Naive thymus-derived CD8-positive, alpha-beta T cell (primary cell): ENCODE results near the gene GIN1. TPM values are rescaled to one million over a fixed set of nuclear protein-coding genes. Genes with fewer than 3 reads are reported as not detected.
"Not testable (repeated sequence)": the region's sequence is repeated elsewhere in the genome, so short reads cannot be mapped to it uniquely, and the experiment has no call there.

Experiments
- ATAC-seq, 2 donors: fragments of 150-1000 bp; cut with Tn5 transposase in 1 of 2; sonication (Bioruptor Pico), chemical (Tn5 transposase) in 1 of 2; 1 replicate in 1 of 2; 2 replicates in 1 of 2; pipeline ENCODE4 v1.10.0; 2021; ENCODE audit warnings: mild to moderate bottlenecking in 2 of 2, moderate library complexity in 2 of 2
- POLR2A ChIA-PET: fragments of 350-600 bp; sonication (Branson Sonifier 250); formaldehyde crosslinking; loops from one replicate; lab custom pipeline; 2021; ENCODE audit warnings: antibody characterized with exemption; lab: Charles Lee
- DNase-seq, 10 donors: peaks; one replicate each; pipeline versions ENCODE4 v3.0.0 to v3.0.0-alpha.2; 2020 to 2022
- H3K27ac Mint-ChIP-seq, 10 donors: one replicate each; pipeline ENCODE4 v1.8.0; 2020 to 2022; ENCODE audit warnings: mild to moderate bottlenecking in 10 of 10, mixed read lengths in 10 of 10, moderate library complexity in 4 of 10, inconsistent platforms in 1 of 10
- H3K27me3 Mint-ChIP-seq, 5 donors: one replicate each; pipeline ENCODE4 v1.8.0; 2021 to 2022; ENCODE audit warnings: mixed read lengths in 5 of 5
- H3K36me3 Mint-ChIP-seq, 3 donors: one replicate each; pipeline ENCODE4 v1.8.0; 2020 to 2022; ENCODE audit warnings: mixed read lengths in 3 of 3, mild to moderate bottlenecking in 2 of 3, inconsistent platforms in 1 of 3
- H3K4me1 Mint-ChIP-seq, 4 donors: one replicate each; pipeline ENCODE4 v1.8.0; 2021 to 2022; ENCODE audit warnings: mixed read lengths in 4 of 4
- H3K4me3 Mint-ChIP-seq, 10 donors: one replicate each; pipeline ENCODE4 v1.8.0; 2020 to 2022; ENCODE audit warnings: mild to moderate bottlenecking in 10 of 10, mixed read lengths in 10 of 10, moderate library complexity in 6 of 10, inconsistent platforms in 1 of 10
- H3K9me3 Mint-ChIP-seq, 9 donors: one replicate each; pipeline ENCODE4 v1.8.0; 2020 to 2022; ENCODE audit warnings: mixed read lengths in 9 of 9, mild to moderate bottlenecking in 3 of 9, inconsistent platforms in 1 of 9, moderate library complexity in 1 of 9
- polyA plus RNA-seq, 3 donors: library from polyadenylated mRNA; unstranded; fragments of 300-500 nt; fragmentation: Illumina TruSeq; gene quantifications; one replicate each; pipeline ENCODE4 v1.2.3, GENCODE V29; 2021
- total RNA-seq, 8 experiments: library from RNA in 2 of 8; stranded (reverse) in 2 of 8; gene quantifications; one replicate each; pipeline ENCODE4 v1.2.3 and lab custom pipeline; 2021 to 2026

GIN1 gene, protein sequence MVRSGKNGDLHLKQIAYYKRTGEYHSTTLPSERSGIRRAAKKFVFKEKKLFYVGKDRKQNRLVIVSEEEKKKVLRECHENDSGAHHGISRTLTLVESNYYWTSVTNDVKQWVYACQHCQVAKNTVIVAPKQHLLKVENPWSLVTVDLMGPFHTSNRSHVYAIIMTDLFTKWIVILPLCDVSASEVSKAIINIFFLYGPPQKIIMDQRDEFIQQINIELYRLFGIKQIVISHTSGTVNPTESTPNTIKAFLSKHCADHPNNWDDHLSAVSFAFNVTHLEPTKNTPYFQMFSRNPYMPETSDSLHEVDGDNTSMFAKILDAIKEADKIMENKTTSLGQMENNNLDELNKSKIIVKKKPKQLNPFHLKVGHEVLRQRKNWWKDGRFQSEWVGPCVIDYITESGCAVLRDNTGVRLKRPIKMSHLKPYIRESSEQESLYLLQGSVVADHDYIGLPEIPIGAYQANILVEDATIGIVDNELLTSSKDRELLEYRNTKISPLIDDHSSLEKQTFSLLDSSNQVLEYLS
- total RNA-seq, result 10 to 100 TPM; 14.6 to 17.4 TPM
- polyA plus RNA-seq, result 1 to 10 TPM; 6.5 to 9.5 (median 8.1) TPM
- 4.9 to 21.1 (median 10.2) reads per million in 6 experiments for total RNA-seq (lab: John Stamatoyannopoulos, UW)

DNA sequence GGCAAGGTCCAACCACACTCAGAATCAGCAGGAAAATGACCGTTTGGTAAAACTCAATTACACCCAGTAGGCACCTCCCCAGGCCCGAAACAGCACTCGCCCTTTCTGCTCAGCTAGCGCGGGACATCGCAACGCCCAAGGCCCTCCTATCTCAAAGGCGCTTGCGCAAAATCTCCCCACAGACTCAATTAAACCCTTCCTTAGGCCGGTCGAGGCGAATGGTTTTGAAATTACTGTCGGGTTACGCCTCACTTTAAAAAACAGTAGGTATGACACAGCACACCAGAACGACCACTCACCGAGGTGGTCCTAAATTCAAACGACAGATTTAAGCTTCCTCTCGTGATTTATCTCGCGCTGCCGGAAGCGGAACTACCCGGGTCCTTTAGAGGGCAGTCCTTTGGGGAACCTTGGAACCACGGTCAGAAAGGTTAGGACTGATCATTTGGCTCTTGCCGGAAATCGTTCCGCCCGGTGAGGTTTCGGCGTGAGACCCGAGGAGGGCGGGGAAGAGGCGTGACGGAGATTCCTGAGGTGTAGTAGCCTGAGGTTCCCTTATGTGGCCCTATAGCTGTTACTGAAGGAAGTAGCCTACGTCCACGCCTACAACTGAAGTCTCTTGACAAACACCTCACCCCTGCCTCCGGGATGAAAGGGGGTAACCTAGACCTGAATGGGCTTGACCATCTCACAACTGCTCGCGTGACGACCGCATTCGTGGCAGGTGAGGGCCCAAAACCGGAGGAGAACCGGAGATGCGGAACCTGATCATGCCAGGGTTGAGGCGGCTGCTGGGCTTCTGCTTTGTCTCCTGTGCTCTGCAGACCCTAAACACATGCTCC is at the start of gene GIN1, which contains the start of gene PPIP5K2:
GIN1 (minus strand) TSS at position 374 of the 842 bp plus-strand sequence. CDS start 11,431 bp downstream, outside the sequence.
PPIP5K2 (plus strand) TSS at position 537 of the 842 bp plus-strand sequence. CDS start 9,289 bp downstream, outside the sequence.
- POLR2A ChIA-PET, result interaction anchor here (0.6 to 2.4 kb wide), 10 partner anchors 8 to 442 kb away, joined by 3 to 22 read pairs (median 6); partner anchors contain the start of genes MACIR, NUDT12 and PAM
- H3K9me3 Mint-ChIP-seq, result no peaks in the 10 kb centered on the region

DNA sequence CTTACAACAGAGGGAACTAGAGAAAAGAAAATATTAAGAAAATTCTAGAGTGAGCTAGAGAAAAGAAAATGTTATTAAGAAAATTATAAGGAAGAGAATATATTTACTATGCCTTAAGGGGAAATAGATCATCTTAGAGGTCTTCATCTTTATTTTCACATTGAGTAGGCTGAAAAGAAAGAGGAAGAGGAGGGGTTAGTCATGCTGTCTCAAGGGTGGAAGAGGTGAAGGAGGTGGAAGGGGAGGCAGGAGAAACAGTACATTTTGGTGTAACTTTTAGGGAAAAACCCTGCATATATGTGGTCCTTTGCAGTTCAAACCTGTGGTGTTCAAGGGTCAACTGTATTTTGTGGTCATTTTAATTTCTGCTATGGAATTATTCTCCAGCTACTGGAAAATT is 46.8 kb upstream of the GIN1 start:
- Mint-ChIP-seq H3K4me3 (no peak overlapping the region), H3K27ac (no peak overlapping the region), H3K9me3 (no peaks in the 10 kb centered on the region), H3K4me1 (peaks cover 0 to 1% (median 0%) of the 10 kb centered on the region in 4 donors), H3K36me3 (peaks cover 0 to 56% (median 32%) of the 10 kb centered on the region in 3 donors), H3K27me3 (no peaks in the 10 kb centered on the region)
- POLR2A ChIA-PET, result no interaction called here
- DNase-seq (no peak), ATAC-seq (no peak)

More for the DNA sequence above, at the start of gene GIN1, which contains the start of gene PPIP5K2:
- Mint-ChIP-seq H3K4me3 (peak within 1 kb of the TSS; percentile 91 to 100 (median 98)), H3K4me1 (peaks cover 22 to 62% (median 54%) of the 10 kb centered on the region in 4 donors), H3K36me3 (peaks cover 0 to 17% (median 4%) of the 10 kb centered on the region in 3 donors), H3K27me3 (no peaks in the 10 kb centered on the region), H3K27ac (peak within 1 kb of the TSS; percentile 93 to 100 (median 99))
- ATAC-seq (peak; percentile 89 to 92), DNase-seq (peak; percentile 82 to 99 (median 96))

DNA sequence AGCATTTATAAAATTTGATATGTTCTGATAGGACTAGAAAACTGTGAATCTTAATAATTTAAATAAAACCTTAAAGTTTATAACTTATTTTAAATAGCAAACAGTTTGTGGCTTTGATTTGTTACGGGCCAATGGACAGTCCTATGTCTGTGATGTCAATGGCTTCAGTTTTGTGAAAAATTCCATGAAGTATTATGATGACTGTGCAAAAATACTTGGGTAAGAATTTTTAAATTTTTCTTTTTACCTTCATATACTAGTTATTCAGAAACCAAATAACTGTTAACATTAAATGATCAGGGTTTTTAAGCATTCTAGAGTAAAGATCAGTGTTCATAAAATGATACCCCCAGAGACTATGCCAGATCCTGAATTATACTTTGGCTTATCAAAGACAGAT is 31.2 kb upstream of the GIN1 start:
- ATAC-seq (no peak), DNase-seq (no peak)
- POLR2A ChIA-PET, result no interaction called here
- Mint-ChIP-seq H3K9me3 (no peaks in the 10 kb centered on the region), H3K4me3 (no peak overlapping the region), H3K27me3 (no peaks in the 10 kb centered on the region), H3K4me1 (no peaks in the 10 kb centered on the region), H3K36me3 (peaks cover 0 to 80% (median 21%) of the 10 kb centered on the region in 3 donors), H3K27ac (no peak overlapping the region)

DNA sequence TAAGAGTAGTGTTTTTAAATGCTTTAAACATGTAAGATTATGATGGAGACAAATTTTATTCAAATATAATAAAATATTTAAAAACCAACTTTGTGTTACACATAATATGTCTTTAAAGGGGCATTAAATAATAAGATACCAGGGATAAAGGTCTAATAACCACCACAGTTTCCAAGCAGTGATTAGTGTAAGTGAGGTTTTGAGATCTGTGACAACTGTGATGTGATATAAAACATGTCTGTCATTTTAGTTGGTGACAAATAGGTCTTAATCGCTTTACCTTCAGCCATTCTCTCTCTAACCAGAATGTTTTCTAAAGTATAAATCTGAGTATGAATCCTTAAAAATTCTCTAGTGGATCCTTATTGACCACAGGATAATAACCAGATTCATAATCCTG is 28.3 kb upstream of the GIN1 start:
- POLR2A ChIA-PET, result no interaction called here
- no peak for ATAC-seq
- Mint-ChIP-seq H3K9me3 (no peaks in the 10 kb centered on the region), H3K36me3 (peaks cover 0 to 63% (median 14%) of the 10 kb centered on the region in 3 donors), H3K4me1 (no peaks in the 10 kb centered on the region), H3K4me3 (no peak overlapping the region), H3K27ac (no peak overlapping the region), H3K27me3 (no peaks in the 10 kb centered on the region)
- DNase-seq, result no peak

DNA sequence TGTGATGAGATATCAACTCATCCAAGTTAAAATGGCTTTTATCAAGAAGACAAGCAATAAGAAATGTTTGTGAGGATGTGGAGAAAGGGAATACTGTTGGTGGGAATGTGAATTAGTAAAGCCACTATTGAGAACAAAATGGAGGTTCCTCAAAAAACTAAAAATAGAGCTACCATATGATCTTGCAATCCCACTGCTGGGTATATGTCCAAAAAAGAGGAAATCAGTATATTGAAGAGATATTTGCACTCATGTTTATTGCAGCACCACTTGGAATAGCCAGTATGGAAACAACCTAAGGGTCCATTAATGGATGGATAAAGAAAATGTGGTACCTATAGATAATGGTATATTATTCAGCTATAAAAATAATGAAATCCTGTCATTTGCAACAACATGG is 25.3 kb upstream of the GIN1 start:
- Mint-ChIP-seq H3K4me1 (no peaks in the 10 kb centered on the region), H3K9me3 (no peaks in the 10 kb centered on the region), H3K27me3 (no peaks in the 10 kb centered on the region), H3K27ac (no peak overlapping the region), H3K36me3 (peaks cover 0 to 57% (median 7%) of the 10 kb centered on the region in 3 donors), H3K4me3 (no peak overlapping the region)
- ATAC-seq (no peak), DNase-seq (no peak)
- POLR2A ChIA-PET, result no interaction called here

DNA sequence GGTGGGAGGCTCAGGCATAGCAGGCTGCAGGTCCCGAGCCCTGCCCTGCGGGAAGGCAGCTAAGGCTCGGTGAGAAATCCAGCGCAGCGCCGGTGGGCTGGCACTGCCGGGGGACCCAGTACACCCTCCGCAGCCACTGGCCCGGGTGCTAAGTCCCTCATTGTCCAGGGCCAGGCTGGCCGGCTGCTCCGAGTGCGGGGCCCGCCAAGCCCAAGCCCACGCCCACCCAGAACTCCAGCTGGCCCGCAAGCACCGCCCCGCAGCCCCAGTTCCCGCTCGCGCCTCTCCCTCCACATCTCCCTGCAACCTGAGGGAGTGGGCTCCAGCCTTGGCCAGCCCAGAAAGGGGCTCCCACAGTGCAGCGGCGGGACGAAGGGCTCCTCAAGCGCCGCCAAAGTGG is 22.2 kb upstream of the GIN1 start:
- H3K36me3 Mint-ChIP-seq, result peaks cover 5 to 51% (median 11%) of the 10 kb centered on the region in 3 donors
- H3K4me3 Mint-ChIP-seq, H3K4me1 Mint-ChIP-seq, DNase-seq, H3K27ac Mint-ChIP-seq, H3K27me3 Mint-ChIP-seq, POLR2A ChIA-PET, ATAC-seq, H3K9me3 Mint-ChIP-seq: not testable (repeated sequence)

DNA sequence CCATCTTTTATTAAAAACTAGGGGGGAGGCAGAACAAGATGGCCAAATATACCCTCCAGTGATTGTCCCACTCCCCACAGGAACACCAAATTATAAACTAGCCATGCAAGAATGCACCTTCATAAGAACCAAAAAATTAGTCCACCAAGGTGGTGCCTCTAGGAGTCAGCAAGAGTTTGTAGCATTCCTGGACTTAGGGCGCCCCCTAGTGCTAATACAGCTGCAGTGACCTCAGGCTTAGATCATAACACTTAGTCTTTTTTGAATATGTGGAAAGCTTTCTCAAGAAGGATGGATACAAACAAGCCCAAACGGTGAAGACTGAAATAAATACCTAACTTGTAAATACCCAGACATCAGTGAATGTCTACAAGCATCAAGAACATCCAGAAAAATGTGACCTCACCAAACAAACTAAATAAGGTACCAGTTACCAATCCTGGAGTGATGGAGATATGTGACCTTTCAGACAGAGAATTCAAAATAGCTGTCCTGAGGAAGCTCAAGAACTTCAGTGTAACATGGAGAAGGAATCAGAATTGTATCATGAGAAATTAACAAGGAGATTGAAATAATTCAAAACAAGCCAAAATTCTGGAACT is 19.4 kb upstream of the GIN1 start:
- ATAC-seq, result peak; percentile 96
- no peaks in the 10 kb centered on the region for H3K9me3 Mint-ChIP-seq

DNA sequence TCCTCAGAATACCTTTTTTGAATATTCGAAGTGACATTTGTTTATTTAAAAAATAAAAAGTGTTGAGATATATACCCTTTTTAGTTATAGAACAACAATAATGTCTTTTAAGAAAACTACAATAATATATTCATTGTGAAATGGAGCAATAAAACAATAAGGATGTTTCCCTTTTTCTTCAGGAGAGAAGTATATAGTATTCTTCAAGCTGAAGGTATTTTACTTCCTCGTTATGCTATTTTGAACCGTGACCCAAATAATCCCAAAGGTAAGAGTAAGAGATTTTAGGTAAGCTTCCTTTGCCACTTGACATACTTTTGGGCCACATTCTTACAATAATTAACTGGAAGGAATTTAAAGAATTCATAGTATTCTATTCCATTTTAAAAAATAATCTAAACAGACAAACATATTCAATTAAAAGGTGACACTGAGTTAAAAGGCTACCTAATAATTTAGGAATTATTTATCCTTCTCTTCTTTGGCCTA is 18.3 kb upstream of the GIN1 start:
- peaks cover 5 to 47% (median 15%) of the 10 kb centered on the region in 3 donors for H3K36me3 Mint-ChIP-seq
- POLR2A ChIA-PET, result no interaction called here
- ATAC-seq, result no peak
- H3K4me3 Mint-ChIP-seq, result no peak overlapping the region
- no peaks in the 10 kb centered on the region for H3K9me3 Mint-ChIP-seq
- H3K27ac Mint-ChIP-seq, result no peak overlapping the region
- no peaks in the 10 kb centered on the region for H3K27me3 Mint-ChIP-seq
- no peak for DNase-seq
- peaks cover 0 to 11% (median 3%) of the 10 kb centered on the region in 4 donors for H3K4me1 Mint-ChIP-seq

More for the DNA sequence above, 19.4 kb upstream of the GIN1 start:
- POLR2A ChIA-PET, result no interaction called here
- Mint-ChIP-seq H3K4me1 (peaks cover 0 to 4% (median 3%) of the 10 kb centered on the region in 4 donors), H3K27me3 (no peaks in the 10 kb centered on the region), H3K36me3 (peaks cover 5 to 53% (median 15%) of the 10 kb centered on the region in 3 donors), H3K4me3 (no peak overlapping the region), H3K27ac (peak overlapping the region in 1 of 10 donors; percentile 18)
- peak; percentile 66 to 91 (median 81) for DNase-seq

DNA sequence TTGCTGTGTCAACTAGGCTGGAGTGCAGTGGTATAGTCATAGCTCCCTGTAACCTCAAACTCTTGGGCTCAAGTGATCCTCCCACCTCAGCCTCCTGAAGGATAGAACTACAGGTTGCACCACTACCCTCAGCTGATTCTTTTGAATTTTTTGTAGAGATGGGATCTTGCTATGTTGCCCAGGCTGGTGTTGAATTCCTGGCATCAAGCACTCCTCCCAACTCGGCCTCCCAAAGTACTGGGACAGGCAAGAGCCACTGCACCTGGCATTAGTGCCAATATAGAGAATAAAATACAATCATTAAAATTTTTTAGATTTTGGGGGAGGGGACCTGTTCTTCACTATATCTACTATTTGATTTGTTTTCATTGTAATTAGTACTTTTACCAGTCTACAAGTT is 15.5 kb upstream of the GIN1 start:
- H3K4me1 Mint-ChIP-seq, result peaks cover 10 to 28% (median 17%) of the 10 kb centered on the region in 4 donors
- no peaks in the 10 kb centered on the region for H3K27me3 Mint-ChIP-seq
- peaks cover 5 to 47% (median 15%) of the 10 kb centered on the region in 3 donors for H3K36me3 Mint-ChIP-seq
- H3K27ac Mint-ChIP-seq, result no peak overlapping the region
- DNase-seq (no peak), ATAC-seq (no peak)
- H3K9me3 Mint-ChIP-seq, result no peaks in the 10 kb centered on the region
- POLR2A ChIA-PET, result no interaction called here
- no peak overlapping the region for H3K4me3 Mint-ChIP-seq

DNA sequence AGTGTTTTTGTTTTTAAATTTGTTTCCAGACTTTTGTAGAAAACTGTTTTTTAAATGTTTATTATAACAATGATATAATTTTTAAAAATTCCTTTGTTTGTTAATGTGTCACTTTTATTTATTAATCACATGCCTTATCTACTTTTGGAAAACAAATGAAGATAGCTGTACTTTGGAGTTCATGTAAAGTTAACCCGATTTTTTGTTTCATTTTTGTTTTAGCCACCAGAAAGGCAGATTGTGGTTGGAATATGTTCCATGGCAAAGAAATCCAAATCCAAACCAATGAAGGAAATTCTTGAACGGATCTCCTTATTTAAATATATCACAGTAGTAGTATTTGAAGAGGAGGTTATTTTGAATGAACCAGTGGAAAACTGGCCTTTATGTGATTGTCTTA is 13.3 kb upstream of the GIN1 start:
- Mint-ChIP-seq H3K9me3 (no peaks in the 10 kb centered on the region), H3K27me3 (no peaks in the 10 kb centered on the region), H3K4me3 (no peak overlapping the region), H3K36me3 (peaks cover 0 to 45% (median 11%) of the 10 kb centered on the region in 3 donors), H3K27ac (peak overlapping the region in 3 of 10 donors; percentile 12 to 43 (median 37)), H3K4me1 (peaks cover 12 to 40% (median 28%) of the 10 kb centered on the region in 4 donors)
- ATAC-seq (no peak), DNase-seq (no peak)
- POLR2A ChIA-PET, result no interaction called here

DNA sequence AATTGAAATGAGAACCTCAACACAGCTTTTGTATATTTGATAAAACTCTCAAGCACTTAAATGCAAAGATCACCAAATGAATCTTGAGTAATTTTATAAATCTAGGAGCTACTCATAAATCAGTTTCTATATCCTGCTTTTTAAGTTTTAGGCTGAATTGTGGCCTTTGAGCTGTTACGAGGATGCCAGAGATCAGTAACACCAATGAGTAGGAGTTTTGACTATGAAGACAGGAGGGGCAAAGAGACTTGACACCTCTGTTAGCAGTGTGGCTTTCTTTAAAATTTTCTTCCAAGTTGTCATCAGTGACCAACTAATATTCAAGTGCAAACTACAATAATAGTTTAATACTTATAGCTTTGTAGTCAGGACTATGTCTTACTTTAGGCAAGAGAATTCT is 12.7 kb upstream of the GIN1 start:
- POLR2A ChIA-PET, result no interaction called here
- DNase-seq (no peak), ATAC-seq (no peak)
- Mint-ChIP-seq H3K4me1 (peaks cover 12 to 41% (median 30%) of the 10 kb centered on the region in 4 donors), H3K36me3 (peaks cover 0 to 45% (median 11%) of the 10 kb centered on the region in 3 donors), H3K27me3 (no peaks in the 10 kb centered on the region), H3K9me3 (no peaks in the 10 kb centered on the region), H3K27ac (peak overlapping the region in 5 of 10 donors; percentile 20 to 76 (median 56)), H3K4me3 (no peak overlapping the region)

DNA sequence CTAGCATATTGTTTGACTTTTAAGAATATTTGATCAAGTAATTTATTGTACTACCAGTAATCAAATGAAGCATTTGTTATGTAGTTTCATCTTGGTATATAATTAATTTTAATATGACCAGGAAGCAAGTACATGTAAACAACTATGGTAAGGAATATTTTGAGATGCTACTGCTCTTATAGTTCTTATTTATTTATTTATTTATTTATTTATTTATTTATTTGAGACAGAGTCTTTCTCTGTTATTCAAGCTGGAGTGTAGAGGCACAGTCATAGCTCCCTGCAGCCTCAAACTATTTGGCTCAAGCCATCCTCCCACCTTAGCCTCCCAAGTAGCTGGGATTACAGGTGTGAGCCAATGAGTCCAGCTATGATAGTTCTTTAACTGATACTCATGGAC is 8.3 kb upstream of the GIN1 start:
- DNase-seq, result no peak
- H3K4me3 Mint-ChIP-seq, result peak overlapping the region in 1 of 10 donors; percentile 1
- H3K36me3 Mint-ChIP-seq, result peaks cover 0 to 29% (median 9%) of the 10 kb centered on the region in 3 donors
- H3K4me1 Mint-ChIP-seq, result peaks cover 18 to 60% (median 58%) of the 10 kb centered on the region in 4 donors
- ATAC-seq, result no peak
- POLR2A ChIA-PET, result interaction anchor here (1.5 kb wide), 1 partner anchor 8 kb away, joined by 7 read pairs; the partner anchor contains the start of genes GIN1 and PPIP5K2
- H3K9me3 Mint-ChIP-seq, result no peaks in the 10 kb centered on the region
- H3K27ac Mint-ChIP-seq, result no peak overlapping the region
- H3K27me3 Mint-ChIP-seq, result no peaks in the 10 kb centered on the region
